Activated B cell treated with CpG ODN at 0.5 μM for 24 hours (primary cell): ENCODE data around the gene LMOD1. TPM values are rescaled to one million over a fixed set of nuclear protein-coding genes. Genes with fewer than 3 reads are reported as not detected.

Source experiments
- ATAC-seq: fragments of 200-7000 bp; cut with Tn5 transposase; one replicate; pipeline ENCODE4 v1.10.0; 2021; ENCODE audit warnings: low read depth, mild to moderate bottlenecking, moderate library complexity
- CTCF ChIA-PET: fragments of 350-600 bp; sonication (Branson Sonifier 250); formaldehyde crosslinking; loops from one replicate; lab custom pipeline; 2021; ENCODE audit warnings: antibody characterized with exemption; lab: Charles Lee
- POLR2A ChIA-PET: fragments of 350-600 bp; sonication (Branson Sonifier 250); formaldehyde crosslinking; loops from one replicate; lab custom pipeline; 2021; ENCODE audit warnings: antibody characterized with exemption; lab: Charles Lee
- DNase-seq: peaks from one replicate; pipeline ENCODE4 v3.0.0; 2022
- H3K27ac Mint-ChIP-seq: one replicate; pipeline ENCODE4 v1.8.0; 2020; ENCODE audit warnings: mixed read lengths
- H3K27me3 Mint-ChIP-seq: one replicate; pipeline ENCODE4 v1.8.0; 2021; ENCODE audit warnings: mixed read lengths
- H3K36me3 Mint-ChIP-seq: one replicate; pipeline ENCODE4 v1.8.0; 2021; ENCODE audit warnings: low read depth, mixed read lengths
- H3K4me1 Mint-ChIP-seq: one replicate; pipeline ENCODE4 v1.8.0; 2021; ENCODE audit warnings: mixed read lengths
- H3K4me3 Mint-ChIP-seq: one replicate; pipeline ENCODE4 v1.8.0; 2020; ENCODE audit warnings: mild to moderate bottlenecking, mixed read lengths
- H3K9me3 Mint-ChIP-seq: one replicate; pipeline ENCODE4 v1.8.0; 2020; ENCODE audit warnings: mixed read lengths
- CTCF ChIP-seq: fragments of 200-600 bp; IDR thresholded peaks from one replicate; pipeline ENCODE4 v1.8.0; 2022; ENCODE audit warnings: antibody characterized with exemption, mild to moderate bottlenecking
- intact Hi-C: fragments of 100-400 bp; cut with micrococcal nuclease; formaldehyde crosslinking; loops from one replicate; pipeline ENCODE4 v1.15.1; 2024
- total RNA-seq: library from RNA; stranded (reverse); gene quantifications from 2 replicates; pipeline ENCODE4 v1.2.3, GENCODE V29; 2022

The LMOD1 gene
- total RNA-seq, 1 donor from 2014 or later, result not detected

GRCh38 chr1:201851949-201852348 is 94.4 kb downstream of the LMOD1 start:
- no peak for DNase-seq
- ChIA-PET POLR2A (no interaction called here), CTCF (no interaction called here)
- Mint-ChIP-seq H3K27ac (no peak overlapping the region), H3K4me3 (no peak overlapping the region), H3K27me3 (no peaks in the 10 kb centered on the region), H3K36me3 (peaks cover 90% of the 10 kb centered on the region), H3K9me3 (no peaks in the 10 kb centered on the region), H3K4me1 (no peaks in the 10 kb centered on the region)
- no peak for TF ChIP-seq CTCF
- intact Hi-C loops, result no loop called here
- no peak for ATAC-seq

GRCh38 chr1:201850053-201850397 is 96.3 kb downstream of the LMOD1 start:
- ChIA-PET CTCF (no interaction called here), POLR2A (interaction anchor here (0.5 kb wide), 1 partner anchor 513 kb away, joined by 6 read pairs; no protein-coding TSS in a partner anchor)
- no peak for DNase-seq

GRCh38 chr1:201849372-201850052 is 96.8 kb downstream of the LMOD1 start:
- H3K27me3 Mint-ChIP-seq, result no peaks in the 10 kb centered on the region
- H3K4me1 Mint-ChIP-seq, result no peaks in the 10 kb centered on the region
- POLR2A ChIA-PET, result interaction anchor here (0.5 kb wide), 1 partner anchor 513 kb away, joined by 6 read pairs; no protein-coding TSS in a partner anchor
- TF ChIP-seq CTCF, result no peak
- H3K9me3 Mint-ChIP-seq, result no peaks in the 10 kb centered on the region
- CTCF ChIA-PET, result no interaction called here
- no peak overlapping the region for H3K27ac Mint-ChIP-seq
- peaks cover 65% of the 10 kb centered on the region for H3K36me3 Mint-ChIP-seq
- intact Hi-C loops, result no loop called here
- DNase-seq, result no peak
- ATAC-seq, result no peak
- H3K4me3 Mint-ChIP-seq, result no peak overlapping the region

More at GRCh38 chr1:201850053-201850397, 96.3 kb downstream of the LMOD1 start:
- Mint-ChIP-seq H3K9me3 (no peaks in the 10 kb centered on the region), H3K4me1 (no peaks in the 10 kb centered on the region), H3K27me3 (no peaks in the 10 kb centered on the region), H3K36me3 (peaks cover 71% of the 10 kb centered on the region), H3K27ac (no peak overlapping the region), H3K4me3 (no peak overlapping the region)
- no peak for TF ChIP-seq CTCF
- intact Hi-C loops, result no loop called here
- ATAC-seq, result no peak

GRCh38 chr1:201848230-201848629 is 98.1 kb downstream of the LMOD1 start:
- peaks cover 55% of the 10 kb centered on the region for H3K36me3 Mint-ChIP-seq
- H3K4me3 Mint-ChIP-seq, result no peak overlapping the region
- ATAC-seq (no peak), DNase-seq (no peak)
- CTCF ChIA-PET, result interaction anchor here (0.7 to 1.1 kb wide), 2 partner anchors 20 to 139 kb away, joined by 3 to 4 read pairs; partner anchors contain the start of gene IPO9
- no peak for TF ChIP-seq CTCF
- H3K27me3 Mint-ChIP-seq, result no peaks in the 10 kb centered on the region
- intact Hi-C loops, result no loop called here
- no peaks in the 10 kb centered on the region for H3K9me3 Mint-ChIP-seq
- POLR2A ChIA-PET, result no interaction called here
- no peaks in the 10 kb centered on the region for H3K4me1 Mint-ChIP-seq
- H3K27ac Mint-ChIP-seq, result no peak overlapping the region

GRCh38 chr1:201847150-201847549 is 99.2 kb downstream of the LMOD1 start:
- Mint-ChIP-seq H3K27ac (no peak overlapping the region), H3K36me3 (peaks cover 47% of the 10 kb centered on the region), H3K4me3 (no peak overlapping the region), H3K27me3 (no peaks in the 10 kb centered on the region), H3K4me1 (peaks cover 8% of the 10 kb centered on the region), H3K9me3 (no peaks in the 10 kb centered on the region)
- TF ChIP-seq CTCF, result no peak
- CTCF ChIA-PET, result interaction anchor here (1.1 kb wide), 1 partner anchor 138 kb away, joined by 3 read pairs; no protein-coding TSS in a partner anchor
- intact Hi-C loops, result no loop called here
- POLR2A ChIA-PET, result no interaction called here
- DNase-seq, result no peak
- no peak for ATAC-seq

Other genes with a start within 250 kb of the LMOD1 start
- gene IPO9, start 117.4 kb downstream of the LMOD1 start, total RNA-seq, result 45.7 and 48.2 TPM in 2 replicates
- gene SHISA4, start 57.6 kb downstream of the LMOD1 start, total RNA-seq, result 0.24 and 0.35 TPM in 2 replicates
- 50.4 and 51.3 TPM in 2 replicates for gene TIMM17A, start 9.0 kb upstream of the LMOD1 start, total RNA-seq
- 37.3 and 38.3 TPM in 2 replicates for gene RNPEP, start 36.1 kb upstream of the LMOD1 start, total RNA-seq
- 4.8 and 6.2 TPM in 2 replicates for gene ELF3, start 64.0 kb upstream of the LMOD1 start, total RNA-seq
- gene GPR37L1, start 176.4 kb upstream of the LMOD1 start, total RNA-seq, result not detected in 2 replicates
- 56.3 and 58.0 TPM in 2 replicates for gene ARL8A, start 198.2 kb upstream of the LMOD1 start, total RNA-seq
- gene PTPN7, start 214.1 kb upstream of the LMOD1 start, total RNA-seq, result 29.4 and 31.0 TPM in 2 replicates
- gene LGR6, start 247.3 kb upstream of the LMOD1 start, total RNA-seq, result not detected in 2 replicates